AG10803 (cell line): Measurements from ENCODE around the gene FCGBP.
"Not testable (repeated sequence)": the region's sequence is repeated elsewhere in the genome, so short reads cannot be mapped to it uniquely, and the experiment has no call there.

Experiments used
- DNase-seq: peaks from one replicate; pipeline ENCODE4 v3.0.0; 2010; ENCODE audit warnings: low read depth
- H3K4me3 ChIP-seq: 2 replicates; pipeline ENCODE4 v1.5.1; 2011; ENCODE audit warnings: mild to moderate bottlenecking, low read length, control low read depth

The FCGBP gene

GRCh38 chr19:39885821-39886554 lies 48.4 kb downstream of the FCGBP start:
- H3K4me3 ChIP-seq = not testable (repeated sequence)

GRCh38 chr19:39884721-39885120 lies 49.7 kb downstream of the FCGBP start:
- H3K4me3 ChIP-seq, DNase-seq: not testable (repeated sequence)

More at GRCh38 chr19:39885821-39886554, 48.4 kb downstream of the FCGBP start:
- DNase-seq = not testable (repeated sequence)
